Liver (tissue), 5 donors: ENCODE measurements around the gene CDO1. TPM values are rescaled to one million over a fixed set of nuclear protein-coding genes. Genes with fewer than 3 reads are reported as not detected.

Experiments
- polyA plus RNA-seq, 2 donors: library from polyadenylated mRNA; stranded (reverse) in 1 of 2; unstranded in 1 of 2; fragments of 200-250 nt in 1 of 2; fragments of >200 nt in 1 of 2; fragmentation: Nextera tagmentation in 1 of 2; extraction: Ambion mirVana in 1 of 2; gene quantifications; one replicate each; pipeline versions ENCODE4 v1.2.1 to v1.2.3, GENCODE V29; 2013 to 2015
- small RNA-seq: library from RNA; depleted of rRNA; stranded (forward); fragments of <200 nt; gene quantifications from one replicate; pipeline ENCODE3, GENCODE V24; 2014
- total RNA-seq, 2 donors: library from RNA; depleted of rRNA; stranded (reverse); fragments of >200 nt; gene quantifications; one replicate each; pipeline ENCODE4 v1.2.3, GENCODE V29; 2014
- donor health status: healthy.
- donor health status: healthy.
- donor health status: healthy.

CDO1 gene
- total and polyA plus RNA-seq, 4 donors, result 106 to 472 (median 241) TPM

Small RNA genes within 50 kb of the gene (small RNA-seq; reads per million reads assigned to genes)
- gene RNU2-49P, result 0.15 reads per million

Other genes with a start within 250 kb of the CDO1 start
- gene TICAM2, start 214.2 kb downstream of the CDO1 start, total RNA-seq, result 1 to 10 TPM in 1 of 2 donors, under 1 TPM in 1; 0.59 to 1.3 TPM
- gene TICAM2, start 214.2 kb downstream of the CDO1 start, polyA plus RNA-seq, result 1 to 10 TPM in 1 of 2 donors, under 1 TPM in 1; 0.50 to 1.5 TPM
- gene TMED7, start 190.6 kb downstream of the CDO1 start, total RNA-seq, result 100 to 1,000 TPM in 1 of 2 donors, 10 to 100 TPM in 1; 77.0 to 140 TPM
- gene TMED7, start 190.6 kb downstream of the CDO1 start, polyA plus RNA-seq, result 10 to 100 TPM; 43.4 to 54.5 TPM
- gene ATG12, start 24.9 kb upstream of the CDO1 start, total RNA-seq, result 10 to 100 TPM; 14.8 to 43.1 TPM
- 10 to 100 TPM; 15.6 to 32.5 TPM for gene ATG12, start 24.9 kb upstream of the CDO1 start, polyA plus RNA-seq
- gene AP3S1, start 25.3 kb upstream of the CDO1 start, total RNA-seq, result 10 to 100 TPM; 40.4 to 41.5 TPM
- 10 to 100 TPM; 32.7 to 52.7 TPM for gene AP3S1, start 25.3 kb upstream of the CDO1 start, polyA plus RNA-seq
- gene LVRN, start 145.8 kb upstream of the CDO1 start, total RNA-seq, result under 1 TPM in 1 of 2 donors, not detected in 1; 0.17 TPM
- gene LVRN, start 145.8 kb upstream of the CDO1 start, polyA plus RNA-seq, result under 1 TPM; 0.05 to 0.11 TPM
- gene ARL14EPL, start 215.8 kb upstream of the CDO1 start, total RNA-seq, result not detected
- not detected for gene ARL14EPL, start 215.8 kb upstream of the CDO1 start, polyA plus RNA-seq